Psoas muscle (tissue), 8 donors: ENCODE measurements around the gene SYNE2. TPM values are rescaled to one million over a fixed set of nuclear protein-coding genes. Genes with fewer than 3 reads are reported as not detected.
A peak's percentile ranks its signal among the peaks of the same experiment; 100 is the strongest.

Experiments
- ATAC-seq, 4 donors: fragments of 200-7000 bp; cut with Tn5 transposase; one replicate each; pipeline ENCODE4 v1.9.1; 2020; ENCODE audit warnings: moderate library complexity in 3 of 4, mild to moderate bottlenecking in 2 of 4
- DNase-seq, 2 donors: peaks; one replicate each; pipeline ENCODE4 v3.0.0-alpha.2; 2020
- H3K27ac ChIP-seq: fragments of 200-600 bp; one replicate; pipeline ENCODE4 v1.8.0; 2022
- H3K27me3 ChIP-seq, 3 donors: fragments of 200-600 bp in 1 of 3; one replicate each; pipeline versions ENCODE4 v1.6.1 to v1.8.0; 2013 to 2022; ENCODE audit warnings: low read length in 2 of 3, mild to moderate bottlenecking in 2 of 3, moderate library complexity in 1 of 3; ENCODE audit not compliant: insufficient read depth in 3 of 3
- H3K36me3 ChIP-seq, 2 donors: fragments of 200-600 bp in 1 of 2; one replicate each; pipeline versions ENCODE4 v1.6.1 to v1.8.0; 2013 to 2022; ENCODE audit warnings: low read depth in 1 of 2, mild to moderate bottlenecking in 1 of 2, moderate library complexity in 1 of 2; ENCODE audit not compliant: insufficient read depth in 1 of 2
- H3K4me1 ChIP-seq: fragments of 200-600 bp; one replicate; pipeline ENCODE4 v1.8.0; 2022
- H3K4me3 ChIP-seq: fragments of 200-600 bp; one replicate; pipeline ENCODE4 v1.8.0; 2022; ENCODE audit warnings: mild to moderate bottlenecking
- H3K9me3 ChIP-seq: fragments of 200-600 bp; one replicate; pipeline ENCODE4 v1.8.0; 2022
- CTCF ChIP-seq: fragments of 200-600 bp; IDR thresholded peaks from one replicate; pipeline ENCODE4 v1.8.0; 2022; ENCODE audit warnings: antibody characterized with exemption
- WGBS, 3 donors: extraction: QIAGEN DNeasy Blood & Tissue Kit; methylation state at CpG; one replicate each; pipeline versions ENCODE4 v1.1.6 to v1.1.7; 2013; 5-methylcytosine and 5-hydroxymethylcytosine counted together
- intact Hi-C, 2 donors: fragments of 100-400 bp; cut with DNase I; formaldehyde crosslinking; loops; one replicate each; pipeline versions ENCODE4 v1.11.0 to v1.14.2; 2022
- polyA plus RNA-seq, 3 donors: library from polyadenylated mRNA; stranded (reverse); fragments of 200-250 nt; gene quantifications; one replicate each; pipeline ENCODE4 v1.2.3, GENCODE V29; 2013
- total RNA-seq, 4 donors: library from RNA; stranded (reverse); fragmentation: NEBNext Ultra II Directional in 2 of 4; extraction: Animal tissue kit (Norgen Biotek cat#: 25700) in 2 of 4; gene quantifications; one replicate each; pipeline versions ENCODE4 v1.2.1 to v1.2.4, GENCODE V29; 2021 to 2023
- donor health status: healthy with polysubstance abuse.
- donor health status: DM: no; HTN: no; CAD: no; lungs with moderate emphysema.
- donor health status: Bipolar disorder and iron deficiency.
- donor health status: healthy.
- donor health status: DM: yes; HTN: yes; CAD: no.
- donor health status: DM: no; HTN: no; CAD: no.
- donor health status: DM: no; HTN: no; CAD: no.
- donor health status: DM: yes; HTN: yes; CAD: no.

Gene SYNE2
- total and polyA plus RNA-seq, 7 donors, result 23.0 to 239 (median 150) TPM

- Histone ChIP-seq H3K27ac (peak overlapping the region; percentile 90), H3K9me3 (no peaks in the 10 kb centered on the region), H3K4me3 (peak overlapping the region; percentile 78), H3K27me3 (no peaks in the 10 kb centered on the region), H3K36me3 (peaks cover 4 to 98% of the 10 kb centered on the region in 2 donors), H3K4me1 (peaks cover 39% of the 10 kb centered on the region)
- WGBS, 3 donors, result 36 to 69% (median 42%) methylated on average over 10 of the region's 10 CpGs
- peak; percentile 11 to 54 (median 34) for ATAC-seq
- DNase-seq, result no peak
- intact Hi-C loops, result loop anchor here in 1 of 2 donors (5.0 to 10.0 kb wide), 2 partner anchors 80 to 98 kb away; partner anchors contain the start of gene ESR2
- no peak for TF ChIP-seq CTCF
Measured at GRCh38 chr14:64215274-64215673, 362.5 kb downstream of the SYNE2 start.

- H3K9me3 ChIP-seq, result no peaks in the 10 kb centered on the region
- peaks cover 4 to 98% of the 10 kb centered on the region in 2 donors for H3K36me3 ChIP-seq
- ATAC-seq (peak; percentile 11 to 53 (median 35)), DNase-seq (no peak)
- peak overlapping the region; percentile 78 for H3K4me3 ChIP-seq
- 29 to 57% (median 38%) methylated on average over 13 of the region's 13 CpGs for WGBS, 3 donors
- H3K27me3 ChIP-seq, result no peaks in the 10 kb centered on the region
- intact Hi-C loops, result loop anchor here in 1 of 2 donors (5.0 to 10.0 kb wide), 2 partner anchors 79 to 99 kb away; partner anchors contain the start of gene ESR2
- H3K27ac ChIP-seq, result peak overlapping the region; percentile 90
- no peak for TF ChIP-seq CTCF
- H3K4me1 ChIP-seq, result peaks cover 43% of the 10 kb centered on the region
Measured at GRCh38 chr14:64215978-64216377, 363.2 kb downstream of the SYNE2 start.

- Histone ChIP-seq H3K36me3 (peaks cover 4 to 98% of the 10 kb centered on the region in 2 donors), H3K4me1 (peaks cover 50% of the 10 kb centered on the region), H3K27me3 (no peaks in the 10 kb centered on the region), H3K9me3 (no peaks in the 10 kb centered on the region), H3K4me3 (peak overlapping the region; percentile 78), H3K27ac (peak overlapping the region; percentile 90)
- TF ChIP-seq CTCF, result no peak
- intact Hi-C loops, result loop anchor here in 1 of 2 donors (5.0 to 10.0 kb wide), 2 partner anchors 77 to 100 kb away; partner anchors contain the start of gene ESR2
- 20 to 35% (median 23%) methylated on average over 4 of the region's 4 CpGs for WGBS, 3 donors
- ATAC-seq (peak in 3 of 4 donors; percentile 28 to 49 (median 45)), DNase-seq (no peak)
Measured at GRCh38 chr14:64217308-64217707, 364.5 kb downstream of the SYNE2 start.

GRCh38 chr14:64217834-64218233 is 365.0 kb downstream of the SYNE2 start:
- WGBS, 3 donors, result 36 to 50% (median 36%) methylated on average over 7 of the region's 7 CpGs
- no peak for TF ChIP-seq CTCF
- intact Hi-C loops, result loop anchor here in 1 of 2 donors (5.0 to 10.0 kb wide), 2 partner anchors 77 to 101 kb away; partner anchors contain the start of gene ESR2
- no peaks in the 10 kb centered on the region for H3K9me3 ChIP-seq
- peaks cover 52% of the 10 kb centered on the region for H3K4me1 ChIP-seq
- no peak for DNase-seq
- peak overlapping the region; percentile 90 for H3K27ac ChIP-seq
- peak overlapping the region; percentile 78 for H3K4me3 ChIP-seq
- no peaks in the 10 kb centered on the region for H3K27me3 ChIP-seq
- H3K36me3 ChIP-seq, result peaks cover 4 to 98% of the 10 kb centered on the region in 2 donors
- ATAC-seq, result no peak
